Ascending aorta (tissue), 2 donors: ENCODE measurements around the gene ILK. TPM values are rescaled to one million over a fixed set of nuclear protein-coding genes. Genes with fewer than 3 reads are reported as not detected.

Experiments
- DNase-seq, 2 donors: peaks; one replicate each; pipeline ENCODE4 v3.0.0-alpha.2; 2019; ENCODE audit warnings: low spot score in 2 of 2
- H3K27ac ChIP-seq, 2 donors: fragments of 200-600 bp; sonication (generic); one replicate each; pipeline ENCODE4 v1.5.1; 2016 to 2017; ENCODE audit warnings: mild to moderate bottlenecking in 1 of 2
- H3K27me3 ChIP-seq: fragments of 200-600 bp; sonication (generic); one replicate; pipeline ENCODE4 v1.5.1; 2017
- H3K36me3 ChIP-seq, 2 donors: fragments of 200-600 bp; sonication (generic); one replicate each; pipeline ENCODE4 v1.5.1; 2016
- H3K4me1 ChIP-seq, 2 donors: fragments of 200-600 bp; sonication (generic); one replicate each; pipeline ENCODE4 v1.5.1; 2016 to 2017; ENCODE audit warnings: mild to moderate bottlenecking in 1 of 2
- H3K4me3 ChIP-seq, 2 donors: fragments of 200-600 bp; sonication (generic); one replicate each; pipeline ENCODE4 v1.5.1; 2016 to 2017; ENCODE audit warnings: mild to moderate bottlenecking in 1 of 2
- H3K9me3 ChIP-seq, 2 donors: fragments of 200-600 bp; sonication (generic); one replicate each; pipeline ENCODE4 v1.5.1; 2016
- intact Hi-C: fragments of 100-400 bp; cut with DNase I; formaldehyde crosslinking; loops from one replicate; pipeline ENCODE4 v1.15.1; 2023
- total RNA-seq: library from RNA; depleted of rRNA; stranded (reverse); fragments of >200 nt; gene quantifications from one replicate; pipeline ENCODE4 v1.1.0, GENCODE V29; 2016
- TF ChIP-seq, protein P1 (sequence below), 3 experiments: fragments of 200-600 bp in 2 of 3; fragments of 450-650 bp in 1 of 3; sonication (generic) in 2 of 3; IDR thresholded peaks; one replicate each; pipeline ENCODE4 v1.5.1; 2016 to 2019; ENCODE audit warnings: antibody characterized with exemption in 3 of 3, mild to moderate bottlenecking in 1 of 3, moderate library complexity in 1 of 3

Gene ILK
- 183 TPM for total RNA-seq

DNA sequence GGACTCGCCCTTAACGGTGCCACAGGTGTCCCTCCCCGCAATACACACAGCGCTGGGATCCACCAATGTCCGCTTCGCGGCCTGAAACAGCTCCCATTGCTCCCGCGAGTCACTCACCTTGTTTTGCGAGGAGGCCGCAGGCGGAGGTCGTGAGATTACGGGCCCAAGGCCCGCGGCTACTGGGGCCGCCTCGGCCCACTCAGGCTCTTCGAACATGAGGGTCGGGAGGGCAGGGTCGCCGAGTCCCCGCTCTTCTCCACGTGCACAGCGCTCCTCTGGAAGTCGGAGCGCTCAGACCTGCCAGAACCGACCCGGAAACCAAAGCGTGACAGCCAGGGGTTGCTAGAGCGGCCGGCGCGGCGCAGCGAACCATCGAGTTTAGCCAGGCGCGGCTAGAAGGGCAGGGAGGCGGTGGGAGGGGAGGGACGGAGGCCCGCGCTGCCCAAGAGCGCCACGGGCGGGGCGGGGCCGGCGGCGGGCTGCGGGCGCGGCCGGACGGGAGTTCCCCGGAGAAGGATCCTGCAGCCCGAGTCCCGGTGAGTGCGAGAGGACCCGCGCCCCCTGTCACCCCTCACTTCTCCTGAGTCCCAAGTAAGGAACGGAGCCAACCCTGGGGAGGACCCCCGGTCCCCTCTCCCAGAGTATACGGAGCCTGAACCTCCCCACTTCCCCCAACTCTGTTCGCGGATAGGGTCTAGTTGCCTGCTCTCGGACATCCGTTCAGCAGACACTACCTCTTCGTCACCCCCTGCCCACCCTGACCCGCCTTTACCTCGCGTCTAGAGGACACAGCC, at the start of gene ILK, which contains the start of gene RRP8:
Gene ILK (plus strand): TSS at position 488 of the 794 bp plus-strand sequence. CDS start 498 bp downstream, outside the sequence.
Gene RRP8 (minus strand): TSS at position 330 of the 794 bp plus-strand sequence. CDS start 114 bp downstream, at position 216.
- peaks cover 25 to 34% of the 10 kb centered on the region in 2 donors for H3K4me1 ChIP-seq
- peak within 1 kb of the TSS; percentile 64 to 92 for H3K4me3 ChIP-seq
- H3K9me3 ChIP-seq, result no peaks in the 10 kb centered on the region
- TF ChIP-seq, protein P1, sequence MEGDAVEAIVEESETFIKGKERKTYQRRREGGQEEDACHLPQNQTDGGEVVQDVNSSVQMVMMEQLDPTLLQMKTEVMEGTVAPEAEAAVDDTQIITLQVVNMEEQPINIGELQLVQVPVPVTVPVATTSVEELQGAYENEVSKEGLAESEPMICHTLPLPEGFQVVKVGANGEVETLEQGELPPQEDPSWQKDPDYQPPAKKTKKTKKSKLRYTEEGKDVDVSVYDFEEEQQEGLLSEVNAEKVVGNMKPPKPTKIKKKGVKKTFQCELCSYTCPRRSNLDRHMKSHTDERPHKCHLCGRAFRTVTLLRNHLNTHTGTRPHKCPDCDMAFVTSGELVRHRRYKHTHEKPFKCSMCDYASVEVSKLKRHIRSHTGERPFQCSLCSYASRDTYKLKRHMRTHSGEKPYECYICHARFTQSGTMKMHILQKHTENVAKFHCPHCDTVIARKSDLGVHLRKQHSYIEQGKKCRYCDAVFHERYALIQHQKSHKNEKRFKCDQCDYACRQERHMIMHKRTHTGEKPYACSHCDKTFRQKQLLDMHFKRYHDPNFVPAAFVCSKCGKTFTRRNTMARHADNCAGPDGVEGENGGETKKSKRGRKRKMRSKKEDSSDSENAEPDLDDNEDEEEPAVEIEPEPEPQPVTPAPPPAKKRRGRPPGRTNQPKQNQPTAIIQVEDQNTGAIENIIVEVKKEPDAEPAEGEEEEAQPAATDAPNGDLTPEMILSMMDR (IDR thresholded peaks at IDR 0.05), result peak in 1 of 3 experiments; percentile 40
- DNase-seq, result peak; percentile 59 to 95
- intact Hi-C loops, result loop anchor here (1.0 to 10.0 kb wide), 4 partner anchors 73 to 1381 kb away; partner anchors contain the start of genes EIF3F, MRPL17 and SMPD1
- H3K36me3 ChIP-seq, result peaks cover 32 to 37% of the 10 kb centered on the region in 2 donors
- no peaks in the 10 kb centered on the region for H3K27me3 ChIP-seq
- peak within 1 kb of the TSS; percentile 95 to 97 for H3K27ac ChIP-seq

GRCh38 chr11:6554828-6555706, 48.5 kb upstream of the ILK start:
- no peaks in the 10 kb centered on the region for H3K9me3 ChIP-seq

GRCh38 chr11:6556139-6556949, 47.2 kb upstream of the ILK start:
- H3K36me3 ChIP-seq, result peaks cover 0 to 12% of the 10 kb centered on the region in 2 donors
- H3K4me1 ChIP-seq, result no peaks in the 10 kb centered on the region
- DNase-seq, result no peak
- H3K27ac ChIP-seq, result no peak overlapping the region
- TF ChIP-seq, protein P1 (IDR thresholded peaks at IDR 0.05), result no peak
- intact Hi-C loops, result no loop called here
- H3K27me3 ChIP-seq, result no peaks in the 10 kb centered on the region
- H3K4me3 ChIP-seq, result no peak overlapping the region
- H3K9me3 ChIP-seq, result no peaks in the 10 kb centered on the region

More at GRCh38 chr11:6554828-6555706, 48.5 kb upstream of the ILK start:
- Histone ChIP-seq H3K27ac (no peak overlapping the region), H3K4me1 (no peaks in the 10 kb centered on the region), H3K4me3 (no peak overlapping the region), H3K27me3 (no peaks in the 10 kb centered on the region), H3K36me3 (peaks cover 0 to 12% of the 10 kb centered on the region in 2 donors)
- TF ChIP-seq, protein P1 (IDR thresholded peaks at IDR 0.05), result no peak
- no peak for DNase-seq
- intact Hi-C loops, result no loop called here

DNA sequence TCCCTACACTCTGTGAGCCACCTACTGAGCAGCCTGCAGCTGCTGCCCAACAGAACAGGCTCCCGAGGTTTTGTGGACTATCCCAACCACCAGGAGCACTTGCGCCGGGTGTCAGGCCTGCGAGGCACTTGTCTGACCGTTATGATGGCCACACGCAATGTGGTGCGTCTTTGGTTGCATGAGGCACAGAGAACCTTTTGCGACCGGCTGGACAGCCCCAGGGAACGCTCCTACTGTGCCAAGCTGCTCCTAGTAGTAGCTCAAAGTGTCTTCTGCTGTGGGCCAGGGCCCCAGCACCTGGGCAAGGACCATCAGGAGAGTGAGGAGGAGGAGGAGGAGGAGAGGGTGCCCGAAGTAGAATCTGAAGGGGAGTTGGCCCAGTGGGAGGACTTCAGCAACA, 46.5 kb upstream of the ILK start:
- Histone ChIP-seq H3K4me3 (no peak overlapping the region), H3K36me3 (peaks cover 0 to 12% of the 10 kb centered on the region in 2 donors), H3K9me3 (no peaks in the 10 kb centered on the region), H3K27ac (no peak overlapping the region), H3K27me3 (no peaks in the 10 kb centered on the region), H3K4me1 (no peaks in the 10 kb centered on the region)
- intact Hi-C loops, result no loop called here
- no peak for DNase-seq
- TF ChIP-seq, protein P1 (IDR thresholded peaks at IDR 0.05), result no peak
